HepG2 (cell line): ENCODE measurements around the gene BCAS3. TPM values are rescaled to one million over a fixed set of nuclear protein-coding genes. Genes with fewer than 3 reads are reported as not detected.
A peak's percentile ranks its signal among the peaks of the same experiment; 100 is the strongest.

Experiments used
- ATF1 ChIP-seq: IDR thresholded peaks from 2 replicates; pipeline ENCODE4 v1.6.1; 2016; ENCODE audit warnings: mild to moderate bottlenecking, control low read depth
- HMG20A ChIP-seq: IDR thresholded peaks from 2 replicates; pipeline ENCODE4 v1.6.1; 2016; ENCODE audit warnings: borderline replicate concordance
- HNF4A ChIP-seq: sonication (generic); formaldehyde crosslinking; IDR thresholded peaks from 2 replicates; pipeline ENCODE4 v1.4.0; 2020; ENCODE audit warnings: missing genetic modification reagents
- KMT2B ChIP-seq: IDR thresholded peaks from 2 replicates; pipeline ENCODE4 v1.6.1; 2016; ENCODE audit warnings: missing genetic modification reagents, missing compliant biosample characterization
- MTA3 ChIP-seq: sonication (generic); formaldehyde crosslinking; IDR thresholded peaks from 2 replicates; pipeline ENCODE4 v1.4.0; 2020; ENCODE audit warnings: missing genetic modification reagents
- MXI1 ChIP-seq: IDR thresholded peaks from 3 replicates; pipeline ENCODE4 v1.6.1; 2012; ENCODE audit warnings: low read depth, low read length, inconsistent platforms, borderline replicate concordance
- NFE2 ChIP-seq: sonication (generic); formaldehyde crosslinking; IDR thresholded peaks from 2 replicates; pipeline ENCODE4 v1.4.0; 2020; ENCODE audit warnings: missing genetic modification reagents
- PHB2 ChIP-seq: fragments of 450-650 bp; IDR thresholded peaks from 2 replicates; pipeline ENCODE4 v1.6.1; 2018; ENCODE audit not compliant: partially characterized antibody
- PHF5A ChIP-seq: IDR thresholded peaks from one replicate; pipeline ENCODE4 v1.6.1; 2018; ENCODE audit warnings: low read depth, missing genetic modification reagents; ENCODE audit not compliant: unreplicated experiment
- SATB2 ChIP-seq: sonication (generic); formaldehyde crosslinking; IDR thresholded peaks from 2 replicates; pipeline ENCODE4 v1.5.0; 2020; ENCODE audit warnings: missing genetic modification reagents
- SETDB1 ChIP-seq: sonication (generic); formaldehyde crosslinking; IDR thresholded peaks from 2 replicates; pipeline ENCODE4 v1.5.1; 2020; ENCODE audit warnings: missing genetic modification reagents, mild to moderate bottlenecking, borderline replicate concordance
- TGIF2 ChIP-seq: IDR thresholded peaks from 2 replicates; pipeline ENCODE4 v1.6.1; 2016; ENCODE audit warnings: control low read depth, missing compliant biosample characterization
- ZNF337 ChIP-seq: sonication (generic); formaldehyde crosslinking; IDR thresholded peaks from 2 replicates; pipeline ENCODE4 v1.5.1; 2020; ENCODE audit warnings: missing genetic modification reagents, low read depth, mild to moderate bottlenecking, borderline replicate concordance
- ZNF781 ChIP-seq: sonication (generic); formaldehyde crosslinking; IDR thresholded peaks from 2 replicates; pipeline ENCODE4 v1.5.1; 2020; ENCODE audit warnings: borderline replicate concordance, mild to moderate bottlenecking, missing genetic modification reagents; ENCODE audit errors: not compliant biosample characterization
- polyA plus RNA-seq, 8 experiments: library from polyadenylated mRNA; depleted of rRNA in 3 of 8; stranded (reverse) in 7 of 8; unstranded in 1 of 8; fragments of >200 nt; fragmentation: Illumina TruSeq in 4 of 8; extraction: Trizol in 4 of 8; gene quantifications; 2 replicates each; pipeline versions ENCODE4 v1.2.1 to v1.2.3, GENCODE V29; 2011 to 2016; ENCODE audit warnings: low read depth in 4 of 8, missing spikeins in 1 of 8, mixed read lengths in 1 of 8; ENCODE audit not compliant: insufficient read depth in 1 of 8
- total RNA-seq, 5 experiments: library from RNA; depleted of rRNA; stranded (reverse); fragments of >200 nt; fragmentation: Illumina TruSeq; extraction: Trizol; gene quantifications; 2 replicates each; pipeline ENCODE4 v1.2.3, GENCODE V29; 2016; ENCODE audit warnings: low read depth in 1 of 5
- TF ChIP-seq, protein P1 (sequence below), 2 experiments: sonication (generic) in 1 of 2; formaldehyde crosslinking in 1 of 2; IDR thresholded peaks; 2 replicates each; pipeline versions ENCODE4 v1.4.0 to v1.6.1; 2018 to 2020; ENCODE audit warnings: missing genetic modification reagents in 2 of 2, borderline replicate concordance in 1 of 2, low read depth in 1 of 2, mild to moderate bottlenecking in 1 of 2, missing biosample characterization in 1 of 2
- TF ChIP-seq, protein P2 (sequence below): sonication (generic); formaldehyde crosslinking; IDR thresholded peaks from 2 replicates; pipeline ENCODE4 v1.5.0; 2020; ENCODE audit warnings: missing genetic modification reagents
- TF ChIP-seq, protein P3 (sequence below): sonication (generic); formaldehyde crosslinking; IDR thresholded peaks from 2 replicates; pipeline ENCODE4 v1.4.0; 2020; ENCODE audit warnings: missing genetic modification reagents
- TF ChIP-seq, protein P4 (sequence below): sonication (generic); formaldehyde crosslinking; IDR thresholded peaks from 2 replicates; pipeline ENCODE4 v1.4.0; 2020; ENCODE audit warnings: missing genetic modification reagents

BCAS3 gene
- total and polyA plus RNA-seq, 2 of the 13 experiments (the other 11 are each of a cell fraction or from before 2014, with no cell fraction given) = 10.7 to 11.2 TPM

DNA sequence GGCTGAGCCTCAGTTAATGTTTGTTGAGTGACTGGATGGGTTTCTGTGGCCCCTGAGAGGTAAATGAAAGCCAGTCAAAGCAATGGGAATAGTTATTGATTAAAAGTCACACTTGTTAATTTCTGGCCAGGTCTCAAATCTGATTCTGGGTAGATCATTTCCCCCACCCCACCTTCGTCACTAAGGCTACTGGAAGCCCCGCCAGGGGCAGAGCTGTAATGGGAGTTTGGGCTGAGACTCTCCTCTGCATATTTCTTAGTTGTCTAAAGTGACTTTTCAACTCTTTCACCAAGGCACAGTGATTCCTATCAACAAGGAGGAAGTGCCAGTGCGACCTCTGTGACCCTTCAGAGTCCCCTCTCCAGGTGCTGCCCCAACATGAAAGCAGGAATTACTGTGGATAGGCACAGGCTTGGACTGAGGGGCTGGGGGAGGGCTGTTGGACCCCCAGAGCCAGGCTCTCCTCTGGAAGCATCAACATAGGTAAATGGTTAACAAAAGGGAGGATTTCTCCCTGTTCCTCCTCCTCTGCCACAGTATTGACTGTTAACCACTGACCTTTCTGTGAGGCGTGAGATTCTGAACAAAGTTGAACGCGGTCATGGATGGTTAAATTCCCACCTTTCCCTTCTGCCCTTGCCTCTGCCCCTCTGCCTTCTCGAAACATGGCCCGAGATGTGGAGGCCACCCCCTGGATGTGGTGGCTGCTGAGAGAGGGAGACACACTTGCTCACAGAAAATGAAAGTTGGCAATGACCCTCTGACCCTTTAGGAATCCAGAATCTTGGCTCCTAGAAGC is 701.2 kb downstream of the BCAS3 start (continued):
- TF ChIP-seq, protein P1, sequence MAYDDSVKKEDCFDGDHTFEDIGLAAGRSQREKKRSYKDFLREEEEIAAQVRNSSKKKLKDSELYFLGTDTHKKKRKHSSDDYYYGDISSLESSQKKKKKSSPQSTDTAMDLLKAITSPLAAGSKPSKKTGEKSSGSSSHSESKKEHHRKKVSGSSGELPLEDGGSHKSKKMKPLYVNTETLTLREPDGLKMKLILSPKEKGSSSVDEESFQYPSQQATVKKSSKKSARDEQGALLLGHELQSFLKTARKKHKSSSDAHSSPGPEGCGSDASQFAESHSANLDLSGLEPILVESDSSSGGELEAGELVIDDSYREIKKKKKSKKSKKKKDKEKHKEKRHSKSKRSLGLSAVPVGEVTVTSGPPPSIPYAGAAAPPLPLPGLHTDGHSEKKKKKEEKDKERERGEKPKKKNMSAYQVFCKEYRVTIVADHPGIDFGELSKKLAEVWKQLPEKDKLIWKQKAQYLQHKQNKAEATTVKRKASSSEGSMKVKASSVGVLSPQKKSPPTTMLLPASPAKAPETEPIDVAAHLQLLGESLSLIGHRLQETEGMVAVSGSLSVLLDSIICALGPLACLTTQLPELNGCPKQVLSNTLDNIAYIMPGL (CRISPR knock-in tag; IDR thresholded peaks at IDR 0.05; ENCODE audit: borderline replicate concordance in 1 of 2, low read depth in 1 of 2) = no peak
- no peak for TF ChIP-seq SETDB1 (CRISPR knock-in tag)
- 0 out of 2 replicates have a peak, but pooled peaks have one; percentile 35 for TF ChIP-seq ATF1 (CRISPR knock-in tag)
- TF ChIP-seq SATB2 = no peak
- TF ChIP-seq ZNF337 = no peak
- no peak for TF ChIP-seq MTA3
- TF ChIP-seq KMT2B (CRISPR knock-in tag) = no peak
- peak; percentile 45; the same call in 1 of the 2 replicates for TF ChIP-seq HNF4A
- no peak for TF ChIP-seq PHF5A (CRISPR knock-in tag)
- no peak for TF ChIP-seq TGIF2 (CRISPR knock-in tag)
- TF ChIP-seq, protein P2, sequence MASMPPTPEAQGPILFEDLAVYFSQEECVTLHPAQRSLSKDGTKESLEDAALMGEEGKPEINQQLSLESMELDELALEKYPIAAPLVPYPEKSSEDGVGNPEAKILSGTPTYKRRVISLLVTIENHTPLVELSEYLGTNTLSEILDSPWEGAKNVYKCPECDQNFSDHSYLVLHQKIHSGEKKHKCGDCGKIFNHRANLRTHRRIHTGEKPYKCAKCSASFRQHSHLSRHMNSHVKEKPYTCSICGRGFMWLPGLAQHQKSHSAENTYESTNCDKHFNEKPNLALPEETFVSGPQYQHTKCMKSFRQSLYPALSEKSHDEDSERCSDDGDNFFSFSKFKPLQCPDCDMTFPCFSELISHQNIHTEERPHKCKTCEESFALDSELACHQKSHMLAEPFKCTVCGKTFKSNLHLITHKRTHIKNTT (CRISPR knock-in tag) = no peak
- no peak for TF ChIP-seq PHB2
- TF ChIP-seq, protein P3, sequence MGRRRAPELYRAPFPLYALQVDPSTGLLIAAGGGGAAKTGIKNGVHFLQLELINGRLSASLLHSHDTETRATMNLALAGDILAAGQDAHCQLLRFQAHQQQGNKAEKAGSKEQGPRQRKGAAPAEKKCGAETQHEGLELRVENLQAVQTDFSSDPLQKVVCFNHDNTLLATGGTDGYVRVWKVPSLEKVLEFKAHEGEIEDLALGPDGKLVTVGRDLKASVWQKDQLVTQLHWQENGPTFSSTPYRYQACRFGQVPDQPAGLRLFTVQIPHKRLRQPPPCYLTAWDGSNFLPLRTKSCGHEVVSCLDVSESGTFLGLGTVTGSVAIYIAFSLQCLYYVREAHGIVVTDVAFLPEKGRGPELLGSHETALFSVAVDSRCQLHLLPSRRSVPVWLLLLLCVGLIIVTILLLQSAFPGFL (CRISPR knock-in tag) = no peak
- TF ChIP-seq NFE2 (CRISPR knock-in tag) = no peak
- no peak for TF ChIP-seq HMG20A (CRISPR knock-in tag)
- no peak for TF ChIP-seq MXI1
- TF ChIP-seq, protein P4, sequence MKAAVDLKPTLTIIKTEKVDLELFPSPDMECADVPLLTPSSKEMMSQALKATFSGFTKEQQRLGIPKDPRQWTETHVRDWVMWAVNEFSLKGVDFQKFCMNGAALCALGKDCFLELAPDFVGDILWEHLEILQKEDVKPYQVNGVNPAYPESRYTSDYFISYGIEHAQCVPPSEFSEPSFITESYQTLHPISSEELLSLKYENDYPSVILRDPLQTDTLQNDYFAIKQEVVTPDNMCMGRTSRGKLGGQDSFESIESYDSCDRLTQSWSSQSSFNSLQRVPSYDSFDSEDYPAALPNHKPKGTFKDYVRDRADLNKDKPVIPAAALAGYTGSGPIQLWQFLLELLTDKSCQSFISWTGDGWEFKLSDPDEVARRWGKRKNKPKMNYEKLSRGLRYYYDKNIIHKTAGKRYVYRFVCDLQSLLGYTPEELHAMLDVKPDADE (CRISPR knock-in tag) = no peak
- no peak for TF ChIP-seq ZNF781 (CRISPR knock-in tag)
